Stimulated activated naive CD4-positive, alpha-beta T cell (primary cell): ENCODE data around the gene VAV2.
A peak's percentile ranks its signal among the peaks of the same experiment; 100 is the strongest.
"Not testable (repeated sequence)": the region's sequence is repeated elsewhere in the genome, so short reads cannot be mapped to it uniquely, and the experiment has no call there.

Experiments
- DNase-seq, 6 experiments: peaks; one replicate each; lab custom pipeline; 2025; lab: John Stamatoyannopoulos, UW

Gene VAV2

GRCh38 chr9:133969681-133970580 lies 22.2 kb downstream of the VAV2 start:
- DNase-seq = no peak

GRCh38 chr9:133968966-133969617 lies 23.0 kb downstream of the VAV2 start:
- DNase-seq = no peak

- no peak for DNase-seq
Observed at GRCh38 chr9:133968428-133968827, 23.7 kb downstream of the VAV2 start.

- no peak for DNase-seq
Observed at GRCh38 chr9:133967024-133967741, 24.9 kb downstream of the VAV2 start.

- DNase-seq = no peak
Observed at GRCh38 chr9:133964463-133964862, 27.7 kb downstream of the VAV2 start.

GRCh38 chr9:133963166-133963565 lies 29.0 kb downstream of the VAV2 start:
- DNase-seq = no peak

GRCh38 chr9:133962341-133962740 lies 29.8 kb downstream of the VAV2 start:
- no peak for DNase-seq

GRCh38 chr9:133961226-133962165 lies 30.6 kb downstream of the VAV2 start:
- no peak for DNase-seq

- no peak for DNase-seq
Observed at GRCh38 chr9:133960568-133961129, 31.5 kb downstream of the VAV2 start.

DNA sequence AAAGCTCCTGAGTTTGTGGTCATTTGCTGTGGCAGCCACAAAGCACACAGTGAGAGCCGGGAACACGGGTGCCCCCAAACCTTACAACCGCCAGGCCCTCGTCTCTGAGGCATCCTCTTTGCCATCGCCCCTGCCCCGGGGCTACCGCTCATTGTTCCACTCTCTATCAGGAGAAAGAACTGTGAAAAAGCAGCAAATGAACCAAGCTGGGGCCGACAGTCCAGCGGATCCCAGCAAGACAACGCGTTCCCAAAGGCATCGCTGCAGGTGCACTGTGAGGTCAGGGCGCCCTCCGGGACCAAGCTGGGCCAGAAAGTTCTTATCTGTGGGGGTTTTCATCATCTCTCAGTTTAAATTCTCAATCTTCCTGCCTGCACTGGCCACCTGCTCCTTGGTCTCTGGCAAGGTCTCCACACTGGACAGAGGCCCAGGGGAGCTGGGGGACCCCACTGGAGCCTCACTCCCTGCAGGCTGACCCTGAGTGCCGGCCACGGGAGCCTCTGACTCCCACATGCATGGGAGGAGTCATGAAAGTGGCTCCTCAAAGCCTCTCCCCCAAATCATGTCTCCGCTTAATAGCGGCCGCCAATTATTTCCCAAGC lies 32.1 kb downstream of the VAV2 start:
- DNase-seq = no peak

- no peak for DNase-seq
Observed at GRCh38 chr9:133959171-133959570, 33.0 kb downstream of the VAV2 start.

DNA sequence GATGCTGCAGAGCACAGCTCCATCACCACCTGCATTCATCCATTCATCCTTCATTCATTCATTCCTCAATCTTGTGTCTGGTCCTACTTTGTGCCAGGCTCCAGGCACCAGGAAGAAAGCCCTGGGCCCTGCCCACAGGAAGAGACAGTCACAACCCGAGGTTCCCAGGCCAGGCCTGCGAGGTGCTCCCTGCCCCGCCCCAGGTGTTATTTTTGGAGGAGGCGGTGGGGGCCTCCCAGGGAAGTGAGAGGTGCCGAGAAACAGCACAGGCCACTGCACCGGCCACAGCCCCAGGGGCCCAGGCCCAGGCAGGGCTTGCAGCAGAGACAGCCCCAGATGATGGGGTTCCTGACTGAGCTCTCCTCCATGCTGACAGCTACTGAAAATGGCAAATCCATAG lies 33.4 kb downstream of the VAV2 start:
- no peak for DNase-seq

DNA sequence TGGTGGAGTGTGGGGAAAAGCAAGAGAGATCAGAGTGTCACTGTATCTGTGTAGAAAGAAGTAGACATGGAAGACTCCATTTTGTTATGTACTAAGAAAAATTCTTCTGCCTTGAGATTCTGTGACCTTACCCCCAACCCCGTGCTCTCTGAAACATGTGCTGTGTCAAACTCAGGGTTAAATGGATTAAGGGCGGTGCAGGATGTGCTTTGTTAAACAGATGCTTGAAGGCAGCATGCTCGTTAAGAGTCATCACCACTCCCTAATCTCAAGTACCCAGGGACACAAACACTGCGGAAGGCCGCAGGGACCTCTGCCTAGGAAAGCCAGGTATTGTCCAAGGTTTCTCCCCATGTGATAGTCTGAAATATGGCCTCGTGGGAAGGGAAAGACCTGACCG lies 34.4 kb downstream of the VAV2 start:
- not testable (repeated sequence) for DNase-seq

DNA sequence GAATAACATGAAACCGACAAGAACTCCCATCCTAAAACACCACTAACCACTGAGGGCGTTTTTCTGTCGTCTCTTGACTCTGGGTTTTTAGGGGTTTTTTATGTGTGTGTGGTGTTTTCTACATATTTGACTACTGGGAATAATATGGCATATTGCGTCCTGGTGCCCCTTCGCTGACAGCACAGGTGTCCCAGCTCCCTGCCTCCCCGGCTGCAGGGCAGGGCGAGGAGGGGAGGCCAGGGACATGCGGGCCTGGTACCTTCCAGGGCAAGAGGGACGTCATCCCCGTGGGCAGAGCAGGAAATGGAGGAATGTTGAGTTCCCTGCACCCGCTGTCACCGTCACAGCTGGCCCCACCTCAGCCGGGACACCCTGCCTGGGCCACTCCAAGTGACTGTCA lies 34.8 kb downstream of the VAV2 start:
- no peak for DNase-seq

- DNase-seq = no peak
Observed at GRCh38 chr9:133956520-133957076, 35.5 kb downstream of the VAV2 start.

- peak in 2 of 6 experiments; percentile 8 to 9 for DNase-seq
Observed at GRCh38 chr9:133955821-133956411, 36.2 kb downstream of the VAV2 start.

- peak in 1 of 6 experiments; percentile 6 for DNase-seq
Observed at GRCh38 chr9:133954862-133955529, 37.1 kb downstream of the VAV2 start.

- no peak for DNase-seq
Observed at GRCh38 chr9:133953976-133954709, 38.0 kb downstream of the VAV2 start.

DNA sequence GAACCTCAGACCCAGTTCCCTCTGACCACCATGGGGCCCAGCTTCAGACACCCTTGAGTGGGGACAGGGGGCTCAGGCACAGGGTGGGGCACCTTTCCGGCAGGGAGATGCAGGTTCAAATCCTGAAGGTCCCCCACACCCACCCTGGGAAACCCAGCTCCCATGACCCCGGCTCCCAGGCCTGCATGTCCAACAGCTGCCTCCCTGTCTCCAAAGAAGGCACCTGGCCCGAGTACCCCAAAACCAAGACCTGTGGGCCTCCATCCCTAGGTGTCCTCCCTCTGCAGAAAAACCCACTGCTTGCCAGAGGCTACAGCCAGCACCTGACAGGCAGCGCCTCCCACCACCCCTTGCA lies 38.5 kb downstream of the VAV2 start:
- no peak for DNase-seq
